GM12878 (cell line): Measurements from ENCODE around the gene EFNA2.
"Not testable (repeated sequence)": the region's sequence is repeated elsewhere in the genome, so short reads cannot be mapped to it uniquely, and the experiment has no call there.

Experiments
- CEBPB ChIP-seq, 2 experiments: fragments of 150-350 bp in 1 of 2; IDR thresholded peaks; 2 replicates each; pipeline ENCODE4 v1.6.1; 2012 to 2014; ENCODE audit warnings: low read depth in 2 of 2, low read length in 2 of 2, borderline replicate concordance in 1 of 2, inconsistent platforms in 1 of 2
- CREB1 ChIP-seq: IDR thresholded peaks from 2 replicates; pipeline ENCODE4 v1.6.1; 2012; ENCODE audit warnings: low read depth, mild to moderate bottlenecking, inconsistent platforms
- EGR1 ChIP-seq, 2 experiments: IDR thresholded peaks; 1 replicate in 1 of 2; 2 replicates in 1 of 2; pipeline ENCODE4 v1.6.1; 2011 to 2012; ENCODE audit warnings: low read depth in 2 of 2, low read length in 2 of 2, borderline replicate concordance in 1 of 2, mild to moderate bottlenecking in 1 of 2, moderate library complexity in 1 of 2
- EP300 ChIP-seq, 2 experiments: fragments of 150-350 bp in 1 of 2; IDR thresholded peaks; 2 replicates each; pipeline ENCODE4 v1.6.1; 2011 to 2012; ENCODE audit warnings: low read depth in 2 of 2, low read length in 2 of 2, borderline replicate concordance in 1 of 2, improper control_type of control experiment in 1 of 2, inconsistent platforms in 1 of 2; ENCODE audit not compliant: control insufficient read depth in 1 of 2
- FOS ChIP-seq: IDR thresholded peaks from 3 replicates; pipeline ENCODE4 v1.6.1; 2011; ENCODE audit warnings: borderline replicate concordance; ENCODE audit not compliant: insufficient read length; ENCODE audit errors: extremely low read depth
- POLR2AphosphoS5 ChIP-seq: IDR thresholded peaks from 2 replicates; pipeline ENCODE4 v1.6.1; 2011; ENCODE audit warnings: mild to moderate bottlenecking, low read length, inconsistent platforms
- RELA ChIP-seq: fragments of 450-650 bp; IDR thresholded peaks from 2 replicates; pipeline ENCODE4 v1.8.0; 2014; ENCODE audit warnings: borderline replicate concordance; ENCODE audit not compliant: partially characterized antibody
- RFX5 ChIP-seq: IDR thresholded peaks from 2 replicates; pipeline ENCODE4 v1.6.1; 2011; ENCODE audit warnings: low read depth, low read length, improper control_type of control experiment
- YY1 ChIP-seq: IDR thresholded peaks from 2 replicates; pipeline ENCODE4 v1.6.1; 2011; ENCODE audit warnings: low read depth, mild to moderate bottlenecking, low read length
- ZNF274 ChIP-seq: IDR thresholded peaks from one replicate; pipeline ENCODE4 v1.8.0; 2011; ENCODE audit not compliant: insufficient read length, insufficient read depth
- TF ChIP-seq, protein P1 (sequence below): IDR thresholded peaks from 2 replicates; pipeline ENCODE4 v1.6.1; 2012; ENCODE audit warnings: low read length, inconsistent platforms
- TF ChIP-seq, protein P2 (sequence below), 3 experiments: IDR thresholded peaks in 2 of 3; conservative IDR thresholded peaks in 1 of 3; 2 replicates each; pipeline ENCODE4 v1.5.1; 2011; ENCODE audit warnings: low read depth in 3 of 3, low read length in 3 of 3, mild to moderate bottlenecking in 3 of 3, control low read depth in 2 of 3, moderate library complexity in 2 of 3, inconsistent platforms in 1 of 3, mixed read lengths in 1 of 3; ENCODE audit not compliant: control insufficient read depth in 2 of 3, insufficient read depth in 1 of 3; ENCODE audit errors: extremely low read depth in 1 of 3

GRCh38 chr19:1332208-1332607, 46.5 kb downstream of the EFNA2 start:
- not testable (repeated sequence) for TF ChIP-seq YY1; RELA; CREB1; CEBPB (IDR thresholded peaks at IDR 0.05; ENCODE audit: borderline replicate concordance in 1 of 2, low read depth in 2 of 2, low read length in 2 of 2); EP300 (IDR thresholded peaks at IDR 0.05; ENCODE audit: borderline replicate concordance in 1 of 2, control insufficient read depth in 1 of 2, low read depth in 2 of 2, low read length in 2 of 2); RFX5; FOS; EGR1 (IDR thresholded peaks at IDR 0.05; ENCODE audit: borderline replicate concordance in 1 of 2, low read depth in 2 of 2, low read length in 2 of 2); ZNF274; POLR2AphosphoS5
- TF ChIP-seq, protein P1, sequence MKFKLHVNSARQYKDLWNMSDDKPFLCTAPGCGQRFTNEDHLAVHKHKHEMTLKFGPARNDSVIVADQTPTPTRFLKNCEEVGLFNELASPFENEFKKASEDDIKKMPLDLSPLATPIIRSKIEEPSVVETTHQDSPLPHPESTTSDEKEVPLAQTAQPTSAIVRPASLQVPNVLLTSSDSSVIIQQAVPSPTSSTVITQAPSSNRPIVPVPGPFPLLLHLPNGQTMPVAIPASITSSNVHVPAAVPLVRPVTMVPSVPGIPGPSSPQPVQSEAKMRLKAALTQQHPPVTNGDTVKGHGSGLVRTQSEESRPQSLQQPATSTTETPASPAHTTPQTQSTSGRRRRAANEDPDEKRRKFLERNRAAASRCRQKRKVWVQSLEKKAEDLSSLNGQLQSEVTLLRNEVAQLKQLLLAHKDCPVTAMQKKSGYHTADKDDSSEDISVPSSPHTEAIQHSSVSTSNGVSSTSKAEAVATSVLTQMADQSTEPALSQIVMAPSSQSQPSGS = not testable (repeated sequence)
- TF ChIP-seq, protein P2, sequence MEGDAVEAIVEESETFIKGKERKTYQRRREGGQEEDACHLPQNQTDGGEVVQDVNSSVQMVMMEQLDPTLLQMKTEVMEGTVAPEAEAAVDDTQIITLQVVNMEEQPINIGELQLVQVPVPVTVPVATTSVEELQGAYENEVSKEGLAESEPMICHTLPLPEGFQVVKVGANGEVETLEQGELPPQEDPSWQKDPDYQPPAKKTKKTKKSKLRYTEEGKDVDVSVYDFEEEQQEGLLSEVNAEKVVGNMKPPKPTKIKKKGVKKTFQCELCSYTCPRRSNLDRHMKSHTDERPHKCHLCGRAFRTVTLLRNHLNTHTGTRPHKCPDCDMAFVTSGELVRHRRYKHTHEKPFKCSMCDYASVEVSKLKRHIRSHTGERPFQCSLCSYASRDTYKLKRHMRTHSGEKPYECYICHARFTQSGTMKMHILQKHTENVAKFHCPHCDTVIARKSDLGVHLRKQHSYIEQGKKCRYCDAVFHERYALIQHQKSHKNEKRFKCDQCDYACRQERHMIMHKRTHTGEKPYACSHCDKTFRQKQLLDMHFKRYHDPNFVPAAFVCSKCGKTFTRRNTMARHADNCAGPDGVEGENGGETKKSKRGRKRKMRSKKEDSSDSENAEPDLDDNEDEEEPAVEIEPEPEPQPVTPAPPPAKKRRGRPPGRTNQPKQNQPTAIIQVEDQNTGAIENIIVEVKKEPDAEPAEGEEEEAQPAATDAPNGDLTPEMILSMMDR (IDR thresholded peaks at IDR 0.05 in 2 of 3, conservative IDR thresholded peaks at IDR 0.05 in 1 of 3; ENCODE audit: control insufficient read depth in 2 of 3, extremely low read depth in 1 of 3, insufficient read depth in 1 of 3, low read depth in 3 of 3, low read length in 3 of 3) = not testable (repeated sequence)
